ENCODE measurements around the gene RALGPS1. TPM values are rescaled to one million over a fixed set of nuclear protein-coding genes. Genes with fewer than 3 reads are reported as not detected.

The RALGPS1 gene
- total RNA-seq, 1 donor from 2014 or later, result 30.7 TPM

GRCh38 chr9:127025042-127025441 is 110.5 kb downstream of the RALGPS1 start:
- no peaks in the 10 kb centered on the region for H3K79me2 ChIP-seq (ENCODE audit: low read depth)
- H3K4me3 Mint-ChIP-seq, result no peak overlapping the region
- no peaks in the 10 kb centered on the region for H3K4me1 Mint-ChIP-seq
- H3K9me3 Mint-ChIP-seq, result no peaks in the 10 kb centered on the region
- H3K4me2 ChIP-seq, result no peak overlapping the region
- no peak overlapping the region for H2AFZ ChIP-seq (replicated peaks)
- H3K36me3 Mint-ChIP-seq, result no peaks in the 10 kb centered on the region
- H4K20me1 ChIP-seq (ENCODE audit: low read depth), result no peaks in the 10 kb centered on the region
- no peak for TF ChIP-seq EZH2 (IDR thresholded peaks at IDR 0.05)
- TF ChIP-seq EZH2phosphoT487 (IDR thresholded peaks at IDR 0.05), result no peak
- no peak for TF ChIP-seq CTCF (IDR thresholded peaks at IDR 0.05)
- H3K4me3 ChIP-seq, result no peak overlapping the region
- no peaks in the 10 kb centered on the region for H3F3A ChIP-seq (ENCODE audit: low read depth)
- H3K27ac ChIP-seq, result no peak overlapping the region
- H3K9me3 ChIP-seq (ENCODE audit: low read depth), result no peaks in the 10 kb centered on the region
- no peaks in the 10 kb centered on the region for H3K27me3 ChIP-seq
- no peak overlapping the region for H3K9ac ChIP-seq
- no peaks in the 10 kb centered on the region for H3K36me3 ChIP-seq
- peaks cover 2% of the 10 kb centered on the region for H3K27me3 Mint-ChIP-seq (ENCODE audit: insufficient read depth, low read depth)
- H3K4me1 ChIP-seq, result no peaks in the 10 kb centered on the region
- no peak for DNase-seq (ENCODE audit: low spot score)
- no peak overlapping the region for H3K27ac Mint-ChIP-seq

GRCh38 chr9:127027694-127028093 is 113.1 kb downstream of the RALGPS1 start:
- no peaks in the 10 kb centered on the region for H3K9me3 ChIP-seq (ENCODE audit: low read depth)
- no peaks in the 10 kb centered on the region for H3K27me3 Mint-ChIP-seq (ENCODE audit: insufficient read depth, low read depth)
- no peaks in the 10 kb centered on the region for H3K79me2 ChIP-seq (ENCODE audit: low read depth)
- TF ChIP-seq CTCF (IDR thresholded peaks at IDR 0.05) (no peak), EZH2phosphoT487 (IDR thresholded peaks at IDR 0.05) (no peak), EZH2 (IDR thresholded peaks at IDR 0.05) (no peak)
- no peak overlapping the region for H3K4me2 ChIP-seq
- no peaks in the 10 kb centered on the region for H3K27me3 ChIP-seq
- H3K4me1 Mint-ChIP-seq, result no peaks in the 10 kb centered on the region
- H3K36me3 Mint-ChIP-seq, result no peaks in the 10 kb centered on the region
- no peaks in the 10 kb centered on the region for H3K36me3 ChIP-seq
- H2AFZ ChIP-seq (replicated peaks), result no peak overlapping the region
- no peak for DNase-seq (ENCODE audit: low spot score)
- H4K20me1 ChIP-seq (ENCODE audit: low read depth), result no peaks in the 10 kb centered on the region
- H3K4me3 ChIP-seq, result no peak overlapping the region
- H3K27ac Mint-ChIP-seq, result no peak overlapping the region
- no peak overlapping the region for H3K27ac ChIP-seq
- no peak overlapping the region for H3K4me3 Mint-ChIP-seq
- H3K9ac ChIP-seq, result no peak overlapping the region
- no peaks in the 10 kb centered on the region for H3K9me3 Mint-ChIP-seq
- H3F3A ChIP-seq (ENCODE audit: low read depth), result no peaks in the 10 kb centered on the region
- H3K4me1 ChIP-seq, result no peaks in the 10 kb centered on the region

- Mint-ChIP-seq H3K27me3 (ENCODE audit: insufficient read depth, low read depth) (no peaks in the 10 kb centered on the region), H3K4me3 (no peak overlapping the region), H3K36me3 (no peaks in the 10 kb centered on the region), H3K27ac (no peak overlapping the region), H3K4me1 (peaks cover 9% of the 10 kb centered on the region), H3K9me3 (no peaks in the 10 kb centered on the region)
- Histone ChIP-seq H3K36me3 (no peaks in the 10 kb centered on the region), H3K9me3 (ENCODE audit: low read depth) (no peaks in the 10 kb centered on the region), H3K4me2 (no peak overlapping the region), H3K4me1 (peaks cover 5% of the 10 kb centered on the region), H3K79me2 (ENCODE audit: low read depth) (no peaks in the 10 kb centered on the region), H4K20me1 (ENCODE audit: low read depth) (no peaks in the 10 kb centered on the region), H3K9ac (no peak overlapping the region), H3F3A (ENCODE audit: low read depth) (no peaks in the 10 kb centered on the region), H3K27me3 (no peaks in the 10 kb centered on the region), H2AFZ (replicated peaks) (no peak overlapping the region), H3K27ac (no peak overlapping the region), H3K4me3 (no peak overlapping the region)
- TF ChIP-seq CTCF (IDR thresholded peaks at IDR 0.05) (no peak), EZH2 (IDR thresholded peaks at IDR 0.05) (no peak), EZH2phosphoT487 (IDR thresholded peaks at IDR 0.05) (no peak)
- DNase-seq (ENCODE audit: low spot score), result no peak
Measured at GRCh38 chr9:127029548-127029947, 115.0 kb downstream of the RALGPS1 start.
